Glutamatergic neuron (in vitro differentiated cells): ENCODE data around the gene TRIM62. TPM values are rescaled to one million over a fixed set of nuclear protein-coding genes. Genes with fewer than 3 reads are reported as not detected.
"Not testable (repeated sequence)": the region's sequence is repeated elsewhere in the genome, so short reads cannot be mapped to it uniquely, and the experiment has no call there.

Experiments used
- DNase-seq: peaks from one replicate; pipeline ENCODE4 v3.0.0; 2022
- H3K27ac Mint-ChIP-seq: one replicate; pipeline ENCODE4 v1.8.0; 2020; ENCODE audit warnings: mild to moderate bottlenecking, mixed read lengths, inconsistent platforms; ENCODE audit not compliant: unreplicated experiment
- H3K27me3 Mint-ChIP-seq: one replicate; pipeline ENCODE4 v1.8.0; 2020; ENCODE audit warnings: mild to moderate bottlenecking, moderate library complexity, mixed read lengths, inconsistent platforms; ENCODE audit not compliant: unreplicated experiment
- H3K36me3 Mint-ChIP-seq: one replicate; pipeline ENCODE4 v1.8.0; 2020; ENCODE audit warnings: mild to moderate bottlenecking, mixed read lengths, inconsistent platforms; ENCODE audit not compliant: unreplicated experiment
- H3K4me1 Mint-ChIP-seq: one replicate; pipeline ENCODE4 v1.8.0; 2020; ENCODE audit warnings: mild to moderate bottlenecking, low read depth, mixed read lengths, inconsistent platforms; ENCODE audit not compliant: unreplicated experiment
- H3K4me3 Mint-ChIP-seq: one replicate; pipeline ENCODE4 v1.8.0; 2020; ENCODE audit warnings: mild to moderate bottlenecking, mixed read lengths, inconsistent platforms; ENCODE audit not compliant: unreplicated experiment
- H3K9me3 Mint-ChIP-seq: one replicate; pipeline ENCODE4 v1.8.0; 2020; ENCODE audit warnings: mild to moderate bottlenecking, moderate library complexity, mixed read lengths, inconsistent platforms; ENCODE audit not compliant: unreplicated experiment
- total RNA-seq: library from RNA; stranded (reverse); fragmentation: NEBNext Ultra II Directional; extraction: Animal tissue kit (Norgen Biotek cat#: 25700); gene quantifications from one replicate; pipeline ENCODE4 v1.2.1, GENCODE V29; 2021; ENCODE audit not compliant: unreplicated experiment
- TF ChIP-seq, protein P1 (sequence below): fragments of 200-600 bp; sonication (generic); IDR thresholded peaks from one replicate; pipeline ENCODE4 v1.5.0; 2021; ENCODE audit not compliant: partially characterized antibody, unreplicated experiment

The TRIM62 gene
- total RNA-seq, 1 donor from 2014 or later: 95.7 TPM

DNA sequence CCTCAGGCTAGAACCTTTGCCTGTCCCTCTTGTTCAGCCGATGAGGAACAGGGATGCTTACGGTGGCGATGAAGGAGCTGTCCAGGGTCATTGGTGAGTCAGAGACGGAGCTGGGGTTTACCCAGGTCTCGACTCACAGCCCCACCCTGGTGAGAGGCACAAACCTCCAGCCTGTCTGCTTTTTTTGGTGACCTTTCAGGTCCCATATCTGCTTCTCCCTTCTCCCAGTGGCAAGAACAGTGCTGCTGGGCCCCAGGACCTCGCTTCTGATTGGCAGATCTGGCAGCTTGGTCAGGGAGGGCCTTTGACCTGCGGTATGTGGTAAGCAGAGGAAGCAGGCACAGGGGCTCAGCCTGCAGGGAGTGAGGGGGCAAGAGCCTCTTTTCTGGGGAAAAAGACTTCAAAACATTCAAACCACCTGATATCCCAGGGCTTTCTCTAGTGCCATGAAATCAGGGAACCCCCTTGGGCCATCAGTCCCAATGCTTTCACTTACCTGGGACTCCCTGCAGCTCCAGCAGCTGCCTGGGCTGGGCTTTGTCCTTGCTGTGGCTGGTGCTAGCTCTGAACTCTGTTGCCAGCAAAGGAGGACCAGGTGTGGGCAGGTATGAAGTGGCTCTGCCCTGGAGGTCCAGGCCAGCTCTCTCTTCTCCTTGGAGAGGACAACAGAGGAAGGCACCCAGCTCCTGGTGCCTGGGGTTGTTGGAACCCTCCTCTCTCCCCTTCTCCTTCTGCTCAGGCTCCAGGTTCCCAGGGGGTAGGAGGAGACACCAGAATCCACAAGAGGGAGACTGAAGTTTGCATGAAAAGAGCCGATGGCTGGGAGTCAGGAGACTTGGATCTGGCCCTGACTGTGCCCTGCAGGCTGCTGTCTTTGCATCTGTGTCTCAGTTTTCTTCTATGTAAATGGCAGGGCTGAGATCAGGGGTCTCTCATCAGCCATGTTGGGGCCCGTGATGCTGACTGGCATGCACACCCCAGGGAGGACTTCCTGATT is 41.4 kb downstream of the TRIM62 start:
- Mint-ChIP-seq H3K27ac (peak overlapping the region; percentile 70), H3K9me3 (peaks cover 2% of the 10 kb centered on the region), H3K27me3 (peaks cover 4% of the 10 kb centered on the region), H3K4me3 (peak overlapping the region; percentile 20), H3K36me3 (no peaks in the 10 kb centered on the region), H3K4me1 (peaks cover 44% of the 10 kb centered on the region)
- TF ChIP-seq, protein P1, sequence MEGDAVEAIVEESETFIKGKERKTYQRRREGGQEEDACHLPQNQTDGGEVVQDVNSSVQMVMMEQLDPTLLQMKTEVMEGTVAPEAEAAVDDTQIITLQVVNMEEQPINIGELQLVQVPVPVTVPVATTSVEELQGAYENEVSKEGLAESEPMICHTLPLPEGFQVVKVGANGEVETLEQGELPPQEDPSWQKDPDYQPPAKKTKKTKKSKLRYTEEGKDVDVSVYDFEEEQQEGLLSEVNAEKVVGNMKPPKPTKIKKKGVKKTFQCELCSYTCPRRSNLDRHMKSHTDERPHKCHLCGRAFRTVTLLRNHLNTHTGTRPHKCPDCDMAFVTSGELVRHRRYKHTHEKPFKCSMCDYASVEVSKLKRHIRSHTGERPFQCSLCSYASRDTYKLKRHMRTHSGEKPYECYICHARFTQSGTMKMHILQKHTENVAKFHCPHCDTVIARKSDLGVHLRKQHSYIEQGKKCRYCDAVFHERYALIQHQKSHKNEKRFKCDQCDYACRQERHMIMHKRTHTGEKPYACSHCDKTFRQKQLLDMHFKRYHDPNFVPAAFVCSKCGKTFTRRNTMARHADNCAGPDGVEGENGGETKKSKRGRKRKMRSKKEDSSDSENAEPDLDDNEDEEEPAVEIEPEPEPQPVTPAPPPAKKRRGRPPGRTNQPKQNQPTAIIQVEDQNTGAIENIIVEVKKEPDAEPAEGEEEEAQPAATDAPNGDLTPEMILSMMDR: no peak
- no peak for DNase-seq

DNA sequence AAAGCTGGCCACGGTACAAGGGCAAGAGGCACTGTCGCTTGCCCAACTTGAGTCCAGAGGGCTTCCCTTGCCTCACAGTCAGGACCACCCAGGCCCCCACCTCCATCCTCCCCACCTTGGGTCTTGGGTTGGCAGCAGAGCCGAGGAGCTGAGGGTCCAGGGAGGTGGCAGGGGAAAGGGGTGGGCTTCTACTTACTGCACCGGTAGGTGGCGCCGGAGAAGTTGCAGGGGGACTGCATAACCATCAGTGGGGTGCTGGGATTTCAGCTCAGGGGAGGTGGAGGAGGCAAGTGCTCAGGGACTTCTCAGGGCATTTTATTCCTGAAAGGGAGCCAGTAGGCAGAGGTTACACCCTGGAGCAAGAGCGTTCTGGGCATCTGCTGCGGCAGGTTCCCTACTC is 44.0 kb downstream of the TRIM62 start:
- Mint-ChIP-seq H3K27me3 (peaks cover 6% of the 10 kb centered on the region), H3K27ac (no peak overlapping the region), H3K4me3 (peak overlapping the region; percentile 1), H3K4me1 (peaks cover 35% of the 10 kb centered on the region), H3K9me3 (peaks cover 2% of the 10 kb centered on the region), H3K36me3 (no peaks in the 10 kb centered on the region)
- DNase-seq: peak; percentile 82
- TF ChIP-seq, protein P1: peak; percentile 72

DNA sequence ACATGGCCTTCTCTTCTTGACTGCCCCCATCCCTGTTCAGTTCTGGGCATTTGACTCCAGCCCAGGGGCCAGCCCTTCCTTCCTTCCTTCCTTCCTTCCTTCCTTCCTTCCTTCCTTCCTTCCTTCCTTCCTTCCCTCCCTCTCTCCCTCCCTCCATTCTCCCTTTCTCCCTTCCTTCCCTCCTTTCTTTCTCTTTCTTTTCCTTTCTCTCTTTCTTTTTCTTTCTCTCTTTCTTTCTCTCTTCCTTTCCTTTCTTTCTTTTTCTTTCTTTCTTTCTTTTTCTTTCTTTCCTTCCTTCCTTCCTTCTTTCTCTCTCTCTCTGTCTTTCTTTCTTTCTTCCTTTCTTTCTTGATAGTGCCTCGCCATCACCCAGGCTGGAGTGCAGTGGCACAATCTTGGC is 45.8 kb downstream of the TRIM62 start:
- H3K4me3 Mint-ChIP-seq, H3K9me3 Mint-ChIP-seq, H3K27ac Mint-ChIP-seq, H3K27me3 Mint-ChIP-seq, DNase-seq, H3K36me3 Mint-ChIP-seq: not testable (repeated sequence)
- peaks cover 28% of the 10 kb centered on the region for H3K4me1 Mint-ChIP-seq

DNA sequence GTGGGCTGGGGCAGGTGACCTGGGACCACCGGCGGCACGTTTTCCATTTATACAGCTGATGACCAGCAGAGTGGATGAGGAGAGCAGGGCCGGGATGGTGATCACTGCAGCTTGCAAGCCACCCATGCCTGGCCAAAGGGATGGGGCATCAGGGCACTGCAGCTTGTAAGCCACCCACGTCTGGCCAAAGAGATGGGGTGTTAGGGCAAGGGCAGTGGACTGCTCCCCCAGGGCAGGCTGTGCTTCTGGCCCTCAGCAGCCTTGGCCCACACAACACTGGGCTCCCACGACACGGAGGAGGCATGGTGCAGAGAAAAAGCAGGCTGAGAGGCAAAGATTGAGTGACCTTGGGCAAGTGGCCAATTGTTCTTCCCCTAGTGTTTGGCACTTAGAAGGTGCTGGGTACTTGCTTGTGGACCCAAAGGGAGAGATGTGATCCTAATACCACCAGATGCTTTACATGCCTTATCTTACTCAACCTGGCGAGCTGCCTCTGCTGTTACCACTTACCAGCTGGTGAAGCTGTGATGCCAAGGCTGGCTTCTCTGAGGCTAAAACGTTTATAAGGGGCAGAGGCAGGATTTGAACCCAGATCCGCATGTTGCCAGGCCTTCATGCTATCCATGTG is 48.3 kb downstream of the TRIM62 start:
- DNase-seq: no peak
- H3K27ac Mint-ChIP-seq: no peak overlapping the region
- TF ChIP-seq, protein P1: no peak
- H3K27me3 Mint-ChIP-seq: peaks cover 5% of the 10 kb centered on the region
- H3K4me1 Mint-ChIP-seq: peaks cover 15% of the 10 kb centered on the region
- H3K36me3 Mint-ChIP-seq: no peaks in the 10 kb centered on the region
- H3K4me3 Mint-ChIP-seq: no peak overlapping the region
- H3K9me3 Mint-ChIP-seq: peaks cover 2% of the 10 kb centered on the region

DNA sequence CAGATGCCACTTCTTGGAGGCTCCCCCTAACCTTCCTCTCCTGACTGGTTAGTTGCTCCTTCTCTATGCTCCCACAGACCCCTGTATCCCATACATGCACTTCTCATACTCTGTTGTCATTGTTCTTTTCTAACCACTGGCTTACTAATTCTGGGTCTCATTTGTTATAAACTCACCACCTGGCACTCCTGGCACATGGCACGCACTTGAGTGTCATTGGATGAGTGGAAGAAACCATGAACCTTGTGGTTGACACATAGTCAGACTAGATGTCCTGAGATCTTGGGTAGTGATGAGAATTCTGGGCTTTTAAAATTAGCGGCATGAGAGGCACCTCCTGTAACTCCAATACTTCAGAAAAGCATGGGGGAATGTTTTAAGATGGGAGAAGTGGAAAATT is 49.3 kb downstream of the TRIM62 start:
- Mint-ChIP-seq H3K4me3 (no peak overlapping the region), H3K27me3 (peaks cover 5% of the 10 kb centered on the region), H3K27ac (no peak overlapping the region), H3K36me3 (no peaks in the 10 kb centered on the region), H3K4me1 (peaks cover 7% of the 10 kb centered on the region), H3K9me3 (peaks cover 2% of the 10 kb centered on the region)
- TF ChIP-seq, protein P1: no peak
- DNase-seq: no peak
